GM21825 (cell line): ENCODE data around the gene CCL16.
"Not testable (repeated sequence)": the region's sequence is repeated elsewhere in the genome, so short reads cannot be mapped to it uniquely, and the experiment has no call there.

Experiments
- ATAC-seq: cut with Tn5 transposase; IDR thresholded peaks from one replicate; pipeline ENCODE4 v1.9.1; 2021; ENCODE audit warnings: mild to moderate bottlenecking, moderate library complexity; ENCODE audit not compliant: unreplicated experiment

The CCL16 gene

GRCh38 chr17:35981246-35981645 lies at the start of gene CCL16:
TSS of gene CCL16 (minus strand) at chr17:35981497. CDS start at chr17:35981420, 77 bp downstream.
- no peak for ATAC-seq

GRCh38 chr17:36030956-36031355 lies 49.7 kb upstream of the CCL16 start:
- ATAC-seq = no peak

GRCh38 chr17:36027761-36028160 lies 46.5 kb upstream of the CCL16 start:
- no peak for ATAC-seq

GRCh38 chr17:36024106-36024869 lies 43.0 kb upstream of the CCL16 start:
- no peak for ATAC-seq

GRCh38 chr17:36019423-36019822 lies 38.1 kb upstream of the CCL16 start:
- no peak for ATAC-seq

- no peak for ATAC-seq
Measured at GRCh38 chr17:36017799-36018198, 36.5 kb upstream of the CCL16 start, which contains the start of gene CCL23. TSS of gene CCL23 (minus strand) at chr17:36017972. CDS start at chr17:36017897, 75 bp downstream.

- no peak for ATAC-seq
Measured at GRCh38 chr17:36016555-36016954, 35.3 kb upstream of the CCL16 start.

- ATAC-seq = not testable (repeated sequence)
Measured at GRCh38 chr17:36015895-36016294, 34.6 kb upstream of the CCL16 start.

GRCh38 chr17:36014946-36015345 lies 33.6 kb upstream of the CCL16 start:
- no peak for ATAC-seq

GRCh38 chr17:36011201-36011600 lies 29.9 kb upstream of the CCL16 start:
- no peak for ATAC-seq

- ATAC-seq = no peak
Measured at GRCh38 chr17:36008998-36009665, 27.8 kb upstream of the CCL16 start.

GRCh38 chr17:36004594-36005108 lies 23.4 kb upstream of the CCL16 start:
- no peak for ATAC-seq

GRCh38 chr17:36002631-36003030 lies 21.3 kb upstream of the CCL16 start:
- no peak for ATAC-seq

GRCh38 chr17:36001862-36002603 lies 20.7 kb upstream of the CCL16 start:
- ATAC-seq = no peak

GRCh38 chr17:36001110-36001771 lies 19.9 kb upstream of the CCL16 start, which contains the start of gene CCL15:
TSS of gene CCL15 (minus strand) at chr17:36001553. CDS start at chr17:36001492, 61 bp downstream.
- no peak for ATAC-seq

GRCh38 chr17:36000732-36001109 lies 19.4 kb upstream of the CCL16 start:
- no peak for ATAC-seq

GRCh38 chr17:35998756-35999155 lies 17.5 kb upstream of the CCL16 start:
- no peak for ATAC-seq

- no peak for ATAC-seq
Measured at GRCh38 chr17:35998018-35998545, 16.8 kb upstream of the CCL16 start.

GRCh38 chr17:35995346-35995745 lies 14.0 kb upstream of the CCL16 start:
- ATAC-seq = not testable (repeated sequence)

- no peak for ATAC-seq
Measured at GRCh38 chr17:35991075-35991474, 9.8 kb upstream of the CCL16 start.
